Activated CD8-positive, alpha-beta memory T cell treated with anti-CD3 and anti-CD28 coated beads, Interleukin-2, amount 50 U/mL, for 24 hours (primary cell): ENCODE results near the gene PAX9.

ENCODE experiments used
- DNase-seq: peaks from one replicate; pipeline ENCODE4 v3.0.0-alpha.2; 2020; ENCODE audit errors: extremely low read depth

Gene PAX9

DNA sequence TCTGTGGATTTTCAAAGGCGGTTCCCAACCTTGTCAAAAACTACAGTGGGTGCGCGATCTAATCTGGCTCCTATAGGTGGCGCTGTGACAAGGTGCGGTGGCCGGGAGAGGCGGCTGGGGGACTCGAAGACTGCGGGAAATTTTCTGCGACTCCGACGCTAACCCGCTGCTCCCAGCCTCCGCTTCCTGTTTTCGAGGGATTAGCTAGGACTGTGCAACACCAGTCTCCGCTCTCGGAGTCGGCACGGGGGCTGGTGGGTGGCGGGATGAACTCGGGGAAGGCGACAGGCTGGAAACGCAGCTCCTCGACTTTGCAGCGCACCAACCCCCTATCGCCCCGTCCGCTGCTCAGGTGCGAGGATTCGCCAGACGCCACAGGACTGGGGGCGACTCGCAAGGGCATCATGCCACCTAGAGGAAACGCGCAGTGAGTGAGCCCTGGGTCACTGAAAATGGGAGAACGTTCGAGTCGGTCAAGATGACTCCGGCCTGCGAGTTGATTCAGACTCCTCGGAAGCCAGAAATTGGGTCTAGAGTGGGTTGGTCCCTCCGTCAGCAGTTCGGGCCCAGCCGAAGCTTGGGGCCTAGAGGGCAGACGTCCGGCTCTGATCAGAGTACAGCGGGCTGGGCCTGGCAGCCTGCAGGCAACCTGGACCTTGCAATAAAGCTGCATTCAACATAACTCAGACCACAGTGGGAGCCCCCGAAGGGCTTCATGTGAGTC lies 5.5 kb upstream of the PAX9 start:
- no peak for DNase-seq

DNA sequence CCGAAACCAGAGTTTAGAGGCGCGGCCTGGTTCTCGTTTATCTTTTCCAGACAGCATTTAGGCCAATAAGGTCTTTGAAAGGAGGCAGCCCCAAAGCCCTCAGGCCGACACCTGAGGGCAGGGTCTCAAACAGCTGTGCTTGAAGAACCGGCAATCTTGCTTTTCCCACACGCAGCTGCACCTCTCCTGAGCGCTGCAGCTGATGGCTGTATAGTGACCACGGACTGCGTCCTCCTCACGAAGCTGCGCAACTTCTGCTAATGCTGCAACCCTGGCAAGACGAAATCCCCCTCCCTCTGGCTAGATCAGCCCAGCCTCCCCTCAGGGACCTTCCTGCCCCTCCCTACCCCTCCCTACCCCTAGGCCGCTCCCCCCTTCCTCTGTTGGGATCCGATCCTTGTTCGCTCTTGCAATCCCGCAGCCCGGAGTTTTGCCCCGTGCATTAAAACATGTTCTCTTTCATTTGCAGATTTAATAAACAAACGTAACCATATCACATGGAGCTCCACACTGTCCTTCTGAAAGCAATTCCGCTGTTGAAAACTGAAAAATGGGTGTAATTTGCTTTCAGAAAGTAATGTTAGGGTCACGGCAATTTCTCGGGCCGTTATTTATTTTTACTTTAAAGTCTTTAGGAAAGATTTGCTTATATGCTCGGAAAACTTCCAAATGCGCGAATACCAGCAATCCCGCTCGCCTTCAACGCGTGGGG lies 4.8 kb upstream of the PAX9 start:
- no peak for DNase-seq

DNA sequence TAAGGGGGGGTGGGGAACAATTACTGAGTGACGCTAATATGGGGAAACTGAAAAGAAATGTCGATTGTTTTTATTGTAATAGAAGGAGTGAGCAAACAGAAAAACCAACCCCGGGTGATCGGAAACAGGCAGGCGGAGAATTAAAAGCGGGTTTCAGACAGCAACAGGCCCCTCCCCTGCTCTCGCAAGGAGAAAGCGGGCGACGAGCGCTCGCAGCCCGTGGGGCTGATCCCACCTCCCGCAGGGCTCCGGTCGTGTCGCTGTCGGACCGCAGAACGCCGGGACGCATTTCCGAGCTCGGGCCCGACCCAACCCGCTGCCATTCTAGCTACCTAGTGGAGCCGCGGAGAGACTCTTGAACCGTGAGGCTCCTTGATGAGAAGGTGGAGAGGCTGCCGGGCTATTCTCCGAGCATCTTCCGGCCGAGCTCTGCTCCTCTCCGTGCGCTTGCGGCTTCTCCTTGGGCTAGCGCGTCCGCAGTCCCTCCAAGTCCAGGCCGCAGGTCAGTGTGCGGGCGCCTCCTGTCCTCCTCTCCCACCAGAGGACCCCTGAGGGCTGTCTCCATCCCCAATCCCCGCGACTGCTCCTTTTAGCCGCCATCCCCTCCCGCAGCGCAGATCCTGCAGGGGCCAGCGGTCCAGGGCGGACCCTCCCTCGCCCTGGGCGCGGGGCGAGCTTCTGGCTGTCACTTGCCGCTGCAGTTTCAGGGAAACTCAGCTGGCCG lies 4.1 kb upstream of the PAX9 start:
- DNase-seq: no peak

DNA sequence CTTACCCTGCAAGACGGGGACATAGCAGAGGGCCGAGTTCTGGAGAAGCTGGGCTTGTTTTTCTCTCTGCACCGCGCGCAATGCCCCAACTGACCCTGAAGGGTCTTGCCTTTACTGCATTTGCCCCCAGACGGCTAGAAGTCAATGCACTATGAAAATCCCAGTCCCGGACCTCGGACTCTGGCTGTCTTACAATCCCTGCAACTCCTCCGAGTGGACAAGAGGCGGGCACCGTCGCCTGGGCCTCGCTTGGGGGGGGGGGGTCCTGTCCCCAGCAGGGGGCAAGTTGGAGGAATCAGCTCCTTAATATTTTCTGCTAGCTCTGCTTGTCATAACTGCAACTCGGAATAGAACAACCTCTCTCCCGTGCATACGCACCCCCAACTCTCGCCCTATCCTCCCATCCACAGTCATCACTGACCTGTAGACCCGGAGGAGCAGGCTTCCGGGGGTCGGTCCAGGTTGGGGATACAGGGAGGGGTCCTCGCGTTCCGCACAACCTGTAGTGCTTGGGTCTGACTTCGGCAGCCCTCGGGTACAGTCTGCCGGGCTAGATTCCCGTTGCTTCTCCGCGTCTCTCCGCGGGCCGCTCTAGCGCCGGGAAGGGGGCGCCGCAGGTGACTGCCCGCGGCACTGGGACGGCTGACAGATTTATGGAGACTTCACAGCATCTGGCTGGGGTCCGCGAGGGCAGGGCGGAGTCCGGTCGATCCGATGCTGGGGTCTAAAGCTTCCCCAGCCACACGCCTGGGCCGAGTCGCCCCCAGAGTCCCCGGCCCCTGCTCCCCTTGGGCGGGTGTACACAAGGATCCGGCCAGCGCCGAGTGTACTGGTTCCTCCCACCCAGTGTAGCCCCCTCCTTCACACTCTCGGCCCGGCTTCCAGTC lies 3.3 kb upstream of the PAX9 start:
- no peak for DNase-seq

DNA sequence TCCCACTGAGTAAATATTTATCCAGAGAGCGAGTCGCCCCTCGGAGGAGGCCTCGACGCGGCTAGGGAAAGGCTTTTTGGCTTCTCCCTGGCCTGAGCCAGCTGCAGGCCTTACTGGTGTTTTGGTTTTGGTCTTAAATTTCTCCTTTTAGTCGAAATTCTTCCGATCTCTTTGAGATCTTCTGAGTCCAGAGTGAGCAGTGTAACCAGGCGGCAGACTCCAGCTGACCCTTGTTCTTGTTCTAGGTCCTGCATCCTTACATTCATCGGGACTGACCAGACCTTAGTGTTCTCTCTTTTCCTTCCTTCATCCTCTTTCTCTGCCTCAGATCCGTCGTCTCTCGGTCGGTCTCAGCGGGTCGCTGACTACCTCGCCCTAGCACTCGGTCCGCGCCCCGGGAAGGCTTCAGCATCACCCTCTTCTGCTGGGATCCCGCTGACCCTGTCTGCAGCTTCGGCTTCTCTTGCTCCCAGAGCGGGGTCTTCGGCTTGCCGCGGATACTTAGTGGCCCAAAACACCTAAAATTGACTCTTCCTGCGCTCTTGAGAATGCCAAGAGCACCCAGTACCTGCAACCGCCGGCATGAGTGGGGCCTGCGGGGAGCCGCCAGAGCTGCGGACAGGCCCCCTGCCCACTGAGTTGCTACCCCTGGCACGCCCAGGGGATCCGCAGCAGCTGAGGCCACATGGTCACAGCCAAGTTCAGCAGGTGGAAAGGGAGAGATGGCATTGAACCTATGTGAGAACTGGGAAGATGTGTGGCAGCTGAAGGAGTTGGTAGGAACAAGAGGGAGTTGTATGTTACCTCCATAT lies 2.4 kb upstream of the PAX9 start:
- DNase-seq: no peak

DNA sequence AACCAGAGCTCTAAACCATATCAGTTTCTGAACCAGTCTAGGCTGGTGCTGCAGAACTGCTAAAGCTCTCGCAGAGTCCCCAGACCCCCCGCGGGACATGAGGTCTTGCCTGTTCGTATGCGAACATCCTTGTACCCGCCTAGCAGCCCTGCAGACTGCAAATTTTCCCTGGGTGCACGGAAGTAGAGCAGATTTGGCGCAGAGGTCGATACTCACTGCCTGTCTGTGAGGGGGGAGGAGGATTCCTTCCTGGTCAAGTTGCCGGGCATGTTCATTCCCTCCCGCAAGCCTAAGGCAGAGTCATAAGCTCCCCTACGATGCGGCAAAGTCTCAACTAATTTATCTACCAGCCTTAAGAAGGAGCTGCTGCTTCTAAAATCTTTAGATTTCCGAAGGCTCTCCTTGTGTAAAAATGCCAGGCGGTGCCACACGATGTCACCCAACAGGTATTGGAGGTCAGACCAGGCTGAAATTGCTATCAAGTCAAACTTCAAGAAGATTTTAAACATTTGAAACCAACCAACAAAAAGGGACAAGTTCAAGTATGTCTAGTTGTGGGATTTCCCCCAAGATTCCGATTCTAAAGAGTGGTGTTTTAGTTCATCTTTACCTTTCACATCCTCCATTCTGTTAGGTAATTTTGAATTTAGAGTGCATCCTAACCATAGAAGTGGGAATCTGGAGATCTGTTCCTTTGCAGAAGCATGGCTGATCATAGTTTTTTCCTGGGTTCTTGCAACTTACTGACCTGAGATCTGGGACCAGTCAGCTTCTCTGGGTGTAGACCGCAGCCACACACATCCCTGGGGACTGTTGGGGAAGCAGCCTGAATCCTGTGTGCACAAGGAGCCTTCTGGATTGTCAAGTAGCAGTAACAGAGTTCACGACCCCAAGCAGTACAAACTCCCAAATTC lies 1.6 kb upstream of the PAX9 start:
- no peak for DNase-seq

DNA sequence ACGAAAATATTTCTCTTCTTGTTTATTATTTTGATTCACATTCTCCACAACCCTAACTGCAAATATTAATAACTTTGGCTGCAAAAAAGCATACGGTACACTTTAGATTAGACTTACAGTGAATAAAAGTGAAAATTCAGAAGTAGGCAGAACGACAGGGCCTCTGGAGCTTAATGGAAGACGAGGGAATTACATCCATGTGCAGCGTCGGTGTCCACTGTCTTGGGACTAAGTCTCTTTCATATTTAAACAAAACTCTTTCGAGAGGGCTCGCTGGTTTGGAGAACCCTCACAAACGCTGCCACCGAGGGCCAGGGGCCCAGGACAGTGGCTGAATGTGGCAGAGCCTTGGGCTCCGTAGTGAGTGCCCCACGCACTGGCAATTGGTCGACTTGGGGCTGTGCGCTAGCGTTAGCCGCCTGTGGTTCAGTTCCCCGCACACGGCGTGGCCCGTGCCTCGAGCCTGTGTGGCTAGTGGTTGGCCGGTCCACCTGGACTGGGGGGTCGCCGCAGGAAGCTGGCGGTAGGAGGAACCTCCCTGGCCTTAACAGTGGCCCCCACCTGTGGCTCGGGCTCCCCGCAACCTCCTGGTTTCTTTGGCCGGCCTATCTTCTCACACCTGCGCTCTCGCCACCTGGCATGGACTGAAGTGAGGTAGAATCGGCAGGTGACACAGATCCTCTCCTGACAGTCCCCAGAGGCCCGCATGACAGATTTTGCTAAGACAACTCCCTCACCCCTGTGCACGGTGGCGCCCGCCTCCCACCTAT lies 739 bp upstream of the PAX9 start:
- DNase-seq: no peak

DNA sequence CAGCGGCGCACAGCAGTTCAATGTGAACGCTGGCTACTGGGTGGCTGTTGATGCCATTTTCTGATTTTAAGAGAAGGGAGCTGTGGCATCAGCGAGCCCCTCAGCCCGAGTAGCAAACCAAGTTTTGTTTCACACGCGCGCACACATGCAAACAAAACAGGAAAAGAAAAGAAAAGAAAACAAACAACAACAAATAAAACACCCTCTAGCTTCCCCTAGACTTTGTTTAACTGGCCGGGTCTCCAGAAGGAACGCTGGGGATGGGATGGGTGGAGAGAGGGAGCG lies 540 bp downstream of the PAX9 start:
- no peak for DNase-seq

DNA sequence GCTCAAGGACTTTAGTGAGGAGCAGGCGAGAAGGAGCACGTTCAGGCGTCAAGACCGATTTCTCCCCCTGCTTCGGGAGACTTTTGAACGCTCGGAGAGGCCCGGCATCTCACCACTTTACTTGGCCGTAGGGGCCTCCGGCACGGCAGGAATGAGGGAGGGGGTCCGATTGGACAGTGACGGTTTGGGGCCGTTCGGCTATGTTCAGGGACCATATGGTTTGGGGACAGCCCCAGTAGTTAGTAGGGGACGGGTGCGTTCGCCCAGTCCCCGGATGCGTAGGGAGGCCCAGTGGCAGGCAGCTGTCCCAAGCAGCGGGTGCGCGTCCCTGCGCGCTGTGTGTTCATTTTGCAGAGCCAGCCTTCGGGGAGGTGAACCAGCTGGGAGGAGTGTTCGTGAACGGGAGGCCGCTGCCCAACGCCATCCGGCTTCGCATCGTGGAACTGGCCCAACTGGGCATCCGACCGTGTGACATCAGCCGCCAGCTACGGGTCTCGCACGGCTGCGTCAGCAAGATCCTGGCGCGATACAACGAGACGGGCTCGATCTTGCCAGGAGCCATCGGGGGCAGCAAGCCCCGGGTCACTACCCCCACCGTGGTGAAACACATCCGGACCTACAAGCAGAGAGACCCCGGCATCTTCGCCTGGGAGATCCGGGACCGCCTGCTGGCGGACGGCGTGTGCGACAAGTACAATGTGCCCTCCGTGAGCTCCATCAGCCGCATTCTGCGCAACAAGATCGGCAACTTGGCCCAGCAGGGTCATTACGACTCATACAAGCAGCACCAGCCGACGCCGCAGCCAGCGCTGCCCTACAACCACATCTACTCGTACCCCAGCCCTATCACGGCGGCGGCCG lies 1.1 kb downstream of the PAX9 start:
- DNase-seq: no peak

DNA sequence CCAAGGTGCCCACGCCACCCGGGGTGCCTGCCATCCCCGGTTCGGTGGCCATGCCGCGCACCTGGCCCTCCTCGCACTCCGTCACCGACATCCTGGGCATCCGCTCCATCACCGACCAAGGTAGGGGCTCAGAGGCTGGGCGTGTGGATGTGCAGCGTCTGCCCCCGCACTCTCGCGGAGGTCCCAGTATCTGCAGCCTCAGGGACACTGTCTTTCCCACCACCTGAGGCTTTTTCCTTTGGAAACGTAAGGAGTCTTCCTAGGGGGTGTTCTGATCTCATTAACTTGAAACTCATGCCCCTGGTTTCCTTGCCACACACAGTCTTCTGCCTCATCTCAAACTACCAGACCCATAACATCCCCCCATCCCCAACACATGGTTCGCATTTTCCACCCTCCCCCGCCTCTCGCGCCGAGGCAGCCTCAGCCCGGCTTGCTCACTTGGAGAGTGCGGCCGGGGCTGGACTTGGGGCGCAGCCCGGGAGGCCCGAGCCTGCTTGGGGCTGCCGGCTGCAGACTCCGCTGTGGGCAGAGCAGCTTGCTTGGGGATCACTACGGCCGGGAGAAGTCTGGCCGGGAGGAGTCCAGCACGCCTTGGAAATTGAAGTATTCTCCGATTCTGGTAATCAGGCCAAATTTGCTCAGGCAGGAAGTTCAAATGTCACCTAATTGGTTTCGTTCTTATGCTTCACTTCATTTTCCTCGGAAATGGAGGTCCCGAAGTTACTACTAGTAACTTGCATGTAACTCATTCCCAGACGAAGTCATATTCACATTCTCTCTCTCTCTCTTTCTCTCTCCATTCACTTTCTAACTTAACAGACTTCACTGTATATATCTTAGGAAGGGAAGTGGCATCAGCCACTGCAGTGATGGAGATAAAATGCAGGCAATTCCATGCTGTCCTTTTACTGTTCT lies 2.0 kb downstream of the PAX9 start:
- no peak for DNase-seq

DNA sequence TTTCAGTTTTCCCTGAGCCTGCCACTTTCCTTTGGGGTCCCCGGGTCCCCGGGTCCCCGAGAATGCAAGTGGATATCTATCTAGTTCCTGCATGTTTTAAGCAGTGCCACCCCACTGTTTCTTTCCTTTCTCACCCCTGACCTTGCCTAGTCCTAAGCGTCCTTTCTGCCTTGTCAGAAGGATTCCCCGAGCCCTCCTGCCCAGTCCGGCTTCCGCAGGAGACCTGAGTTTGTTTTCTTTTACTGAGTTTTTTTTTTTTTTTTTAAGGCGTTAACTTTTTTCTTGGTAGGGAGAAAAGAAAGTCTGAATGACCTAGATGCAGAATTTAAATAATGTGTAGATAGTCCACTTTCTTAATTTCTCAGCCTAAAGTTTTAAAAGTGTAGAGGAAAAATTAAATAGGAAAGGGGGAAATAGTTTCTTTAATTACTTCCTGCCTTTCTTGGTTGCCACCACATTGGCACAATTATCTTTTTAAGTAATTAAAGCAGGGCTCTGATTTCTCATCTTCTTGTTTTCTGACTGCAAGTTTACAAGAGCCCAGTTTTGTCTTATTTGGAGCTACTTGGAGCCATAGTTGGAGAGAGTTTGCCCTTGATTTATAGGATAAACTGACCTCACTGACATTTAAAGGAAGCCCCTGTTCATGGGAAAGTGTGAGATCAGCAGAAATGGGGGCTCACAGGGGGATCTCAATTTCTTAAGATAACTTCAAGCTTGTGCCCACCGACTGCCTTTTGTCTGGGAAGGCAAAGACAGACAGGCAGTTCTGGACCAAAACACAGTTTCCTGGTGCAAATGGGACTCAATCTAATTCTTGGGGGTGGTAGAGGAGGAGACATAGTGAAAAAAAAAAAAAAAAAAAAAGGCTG lies 2.9 kb downstream of the PAX9 start:
- DNase-seq: no peak

DNA sequence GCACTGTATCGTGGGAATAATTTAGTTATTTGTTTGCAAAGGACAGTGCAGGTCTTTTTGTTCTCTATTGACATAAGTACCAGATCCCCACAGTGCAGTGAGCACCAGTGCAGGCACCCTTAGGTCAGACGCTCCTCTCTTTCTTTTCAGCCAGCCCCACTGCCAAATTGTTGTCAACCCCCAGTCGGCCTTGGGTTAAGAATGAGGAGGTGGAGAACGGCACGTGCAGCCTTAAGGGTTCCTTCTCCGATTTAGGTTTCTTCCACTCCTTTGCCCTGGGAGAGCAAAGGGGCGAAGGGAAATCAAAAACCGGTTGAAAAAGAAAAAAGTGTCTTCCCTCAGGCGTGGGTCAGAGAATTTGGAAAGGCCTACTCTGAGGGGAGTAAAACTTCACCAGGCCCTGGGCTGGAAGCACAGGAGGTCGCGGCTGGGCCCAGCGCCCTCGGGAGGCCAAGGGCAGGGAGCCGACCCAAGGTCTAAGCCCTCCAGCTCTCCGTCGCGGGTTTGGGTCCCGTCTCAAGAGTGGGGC lies 4.3 kb downstream of the PAX9 start:
- DNase-seq: no peak

DNA sequence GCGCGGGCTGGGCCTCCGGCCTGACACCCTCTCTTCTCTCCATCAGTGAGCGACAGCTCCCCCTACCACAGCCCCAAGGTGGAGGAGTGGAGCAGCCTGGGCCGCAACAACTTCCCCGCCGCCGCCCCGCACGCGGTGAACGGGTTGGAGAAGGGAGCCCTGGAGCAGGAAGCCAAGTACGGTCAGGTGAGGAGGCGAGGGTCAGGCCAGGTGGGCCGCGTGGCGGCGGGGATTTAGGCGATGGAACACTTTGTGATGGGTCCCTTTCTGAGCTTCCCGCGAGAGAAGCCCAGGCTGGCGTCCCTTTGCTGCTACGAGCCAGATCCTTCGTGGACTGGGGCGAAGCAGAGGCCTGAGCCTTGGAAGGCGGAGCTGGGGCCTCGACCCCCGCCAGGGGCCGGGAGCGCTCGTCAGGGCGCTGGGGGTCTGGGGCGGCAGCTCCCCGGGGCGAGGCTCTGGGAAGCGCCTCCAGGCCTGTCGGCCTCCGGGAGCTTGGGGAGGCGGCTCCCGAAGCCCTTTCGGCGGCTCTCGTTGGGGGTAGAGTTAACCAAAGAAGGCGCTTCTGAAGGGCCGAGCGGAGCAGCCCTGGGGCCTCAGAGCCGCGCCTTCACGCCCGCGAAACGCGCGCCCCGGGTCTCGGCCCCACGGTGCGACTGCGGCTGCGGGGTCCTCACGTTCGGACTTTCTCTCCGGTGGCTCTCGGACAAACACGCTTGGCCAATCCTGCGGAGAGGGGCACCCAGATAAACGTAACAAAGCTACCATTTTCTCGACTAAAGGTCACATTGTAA lies 5.0 kb downstream of the PAX9 start:
- DNase-seq: no peak

DNA sequence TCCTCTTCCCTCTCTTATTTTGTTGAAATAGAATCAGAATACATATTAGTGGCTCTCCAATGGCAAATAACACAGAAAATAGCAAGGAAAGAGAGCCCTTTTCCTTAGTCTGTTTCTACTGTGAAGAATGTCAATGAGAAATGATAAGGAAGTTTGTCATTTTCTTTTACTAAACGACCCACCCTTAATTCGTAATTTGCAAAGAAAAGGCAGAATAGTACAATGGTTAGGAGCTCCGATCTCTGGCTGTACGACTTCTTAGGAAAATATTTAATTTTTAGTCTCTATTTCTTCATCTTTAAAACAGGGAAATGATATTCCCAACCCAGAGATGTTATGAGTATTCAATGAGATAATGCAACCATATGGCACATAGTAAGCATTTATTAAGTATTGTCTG lies 6.0 kb downstream of the PAX9 start:
- no peak for DNase-seq

DNA sequence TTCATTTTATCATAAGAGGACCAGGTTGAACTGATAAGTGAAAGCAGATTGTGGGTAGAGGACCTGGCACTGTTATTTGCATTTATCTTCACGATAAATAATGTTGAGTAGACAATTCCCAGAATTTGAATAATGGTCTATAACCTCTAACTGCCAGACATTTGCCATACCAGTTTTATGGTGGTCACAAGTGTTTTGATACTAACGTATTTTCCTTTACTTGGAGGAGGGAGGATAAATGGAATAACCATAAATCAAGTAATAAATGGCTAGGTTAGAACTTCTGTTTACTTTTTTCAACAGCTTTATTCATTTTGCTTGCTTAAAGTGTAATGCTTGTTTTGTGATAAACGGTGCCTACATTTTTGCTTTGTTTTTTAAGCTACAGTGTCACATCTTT lies 9.5 kb downstream of the PAX9 start:
- DNase-seq: no peak
